Mesenchymal stem cell (in vitro differentiated cells and primary cell): ENCODE measurements around the gene PACSIN3. TPM values are rescaled to one million over a fixed set of nuclear protein-coding genes. Genes with fewer than 3 reads are reported as not detected.

Source experiments
- small RNA-seq: library from polyadenylated mRNA; stranded (forward); fragments of <200 nt; extraction: miRNeasy Mini kit (QIAGEN cat#:217004); gene quantifications from one replicate; pipeline ENCODE3, GENCODE V24; 2013; ENCODE audit warnings: low read depth

PACSIN3 gene

Small RNAs within 50 kb of the gene (small RNA-seq; reads per million reads assigned to genes)
- not detected for gene MIR6745
